GM21825 (cell line): Measurements from ENCODE around the gene DDX17.

ENCODE experiments used
- ATAC-seq: cut with Tn5 transposase; IDR thresholded peaks from one replicate; pipeline ENCODE4 v1.9.1; 2021; ENCODE audit warnings: mild to moderate bottlenecking, moderate library complexity; ENCODE audit not compliant: unreplicated experiment

DDX17 gene

DNA sequence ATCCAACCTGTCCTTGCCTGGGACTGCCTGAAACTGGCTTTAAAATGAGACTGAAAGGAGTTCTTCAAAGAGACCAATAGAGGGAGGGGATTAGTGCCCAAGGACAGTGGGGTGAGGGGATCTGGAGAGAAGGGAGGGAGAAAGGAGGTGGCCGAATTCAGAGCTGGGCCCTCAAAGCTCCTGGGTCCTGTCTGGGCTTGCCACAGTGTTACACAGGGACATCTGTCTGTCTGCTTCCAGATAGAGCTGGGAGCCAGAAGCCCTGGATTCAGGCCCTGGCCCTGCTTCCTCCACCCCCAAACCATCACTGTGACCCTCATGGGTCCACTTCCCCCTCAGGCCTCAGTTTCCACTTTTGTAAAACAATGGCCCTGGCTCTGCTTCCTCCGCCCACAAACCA, 54.7 kb downstream of the DDX17 start:
- no peak for ATAC-seq

DNA sequence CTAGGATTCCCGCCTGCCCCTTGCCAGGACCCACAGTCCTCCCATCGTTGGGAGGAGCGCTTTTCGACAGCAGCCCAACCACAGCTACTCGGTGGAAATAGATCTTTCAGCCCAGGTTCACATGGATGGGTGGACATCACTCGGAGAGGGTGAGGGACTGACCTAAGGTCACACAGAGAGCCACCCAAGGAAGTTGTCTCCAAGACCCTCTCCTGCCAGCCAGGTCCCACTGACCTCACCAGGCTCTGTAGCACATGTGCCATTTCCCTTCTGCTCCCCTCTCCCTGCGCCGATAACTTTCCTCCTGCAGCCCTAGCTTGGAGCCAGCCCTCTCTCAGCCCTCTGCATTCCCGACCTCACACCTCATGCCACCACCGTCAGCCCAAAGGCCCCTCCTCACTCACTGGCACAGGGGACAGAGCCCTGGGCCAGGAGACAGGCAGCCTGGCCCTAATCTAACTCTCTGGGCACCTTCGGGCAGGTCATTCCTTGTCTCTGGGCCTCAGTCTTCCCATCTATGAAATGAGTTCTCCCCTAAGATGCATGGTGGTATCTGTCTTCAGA, 55.8 kb downstream of the DDX17 start:
- no peak for ATAC-seq

- ATAC-seq: no peak
Observed at GRCh38 chr22:38449776-38450175, 56.3 kb downstream of the DDX17 start.

GRCh38 chr22:38448945-38449745, 57.0 kb downstream of the DDX17 start:
- ATAC-seq: no peak

GRCh38 chr22:38446018-38446601, 60.0 kb downstream of the DDX17 start:
- no peak for ATAC-seq

GRCh38 chr22:38444783-38445182, 61.3 kb downstream of the DDX17 start:
- ATAC-seq: no peak

GRCh38 chr22:38443628-38444521, 62.2 kb downstream of the DDX17 start:
- no peak for ATAC-seq

DNA sequence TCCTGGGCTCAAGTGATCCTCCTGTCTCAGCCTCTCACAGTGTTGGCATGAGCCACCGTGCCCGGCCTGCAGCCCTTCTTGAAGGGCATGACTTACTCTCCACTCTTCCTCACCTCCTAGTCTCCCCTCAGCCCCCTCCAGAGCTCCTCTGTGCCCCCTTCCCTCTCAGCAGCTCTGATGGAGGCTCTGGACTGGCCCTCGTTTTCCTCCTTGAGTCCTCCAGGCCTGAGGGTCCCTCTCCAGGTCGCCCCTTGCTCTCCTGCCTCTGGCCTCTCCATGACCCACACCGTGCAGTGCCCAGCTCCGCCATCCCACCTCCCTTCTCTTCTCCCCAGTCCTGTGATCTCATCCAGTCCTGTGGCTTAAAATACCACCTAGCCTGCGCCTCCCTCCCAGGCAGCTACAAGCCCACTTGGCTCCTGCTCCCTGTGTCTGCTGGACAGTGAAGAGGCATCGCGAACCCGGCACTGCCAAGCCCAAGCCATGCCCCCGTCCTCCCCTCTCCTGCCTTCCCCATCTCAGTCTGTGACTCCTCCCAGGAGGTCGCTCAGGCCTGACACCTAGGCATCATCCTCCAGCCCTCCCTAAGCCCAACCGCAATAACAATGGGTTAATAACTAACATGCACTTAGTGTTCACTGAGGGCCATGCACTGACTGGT, 63.0 kb downstream of the DDX17 start:
- no peak for ATAC-seq

DNA sequence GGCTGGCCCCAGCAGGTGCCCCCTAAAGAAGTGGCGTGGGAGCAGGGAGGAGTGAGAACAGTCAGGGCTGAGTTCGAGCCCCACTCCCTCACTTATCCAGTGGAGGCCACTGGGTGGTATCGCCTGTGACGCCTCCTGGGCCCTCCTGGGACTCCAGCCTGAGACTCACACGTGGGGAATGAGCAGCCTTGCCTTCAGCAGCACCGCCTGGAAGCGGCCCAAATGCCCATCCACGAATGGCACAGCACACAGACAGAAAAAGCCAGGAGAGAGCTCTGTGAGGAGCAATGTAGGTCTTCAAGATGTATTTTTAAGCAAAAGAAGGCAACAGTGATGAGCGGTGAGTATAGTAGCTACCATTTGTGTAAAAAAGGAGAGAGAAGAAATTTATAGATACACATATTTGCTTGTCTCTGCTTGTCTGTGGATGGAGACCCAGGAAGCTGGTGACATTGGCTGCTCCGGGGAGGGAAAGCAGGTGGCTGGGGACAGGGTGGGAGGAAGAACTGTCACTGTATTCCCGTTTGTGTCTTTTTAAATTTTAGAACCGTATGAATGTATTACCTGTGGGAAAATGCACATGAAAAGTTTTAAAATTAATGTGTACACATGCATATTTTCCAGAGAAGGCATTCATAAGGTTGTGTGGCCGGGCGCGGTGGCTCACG, 64.4 kb downstream of the DDX17 start:
- ATAC-seq: no peak

DNA sequence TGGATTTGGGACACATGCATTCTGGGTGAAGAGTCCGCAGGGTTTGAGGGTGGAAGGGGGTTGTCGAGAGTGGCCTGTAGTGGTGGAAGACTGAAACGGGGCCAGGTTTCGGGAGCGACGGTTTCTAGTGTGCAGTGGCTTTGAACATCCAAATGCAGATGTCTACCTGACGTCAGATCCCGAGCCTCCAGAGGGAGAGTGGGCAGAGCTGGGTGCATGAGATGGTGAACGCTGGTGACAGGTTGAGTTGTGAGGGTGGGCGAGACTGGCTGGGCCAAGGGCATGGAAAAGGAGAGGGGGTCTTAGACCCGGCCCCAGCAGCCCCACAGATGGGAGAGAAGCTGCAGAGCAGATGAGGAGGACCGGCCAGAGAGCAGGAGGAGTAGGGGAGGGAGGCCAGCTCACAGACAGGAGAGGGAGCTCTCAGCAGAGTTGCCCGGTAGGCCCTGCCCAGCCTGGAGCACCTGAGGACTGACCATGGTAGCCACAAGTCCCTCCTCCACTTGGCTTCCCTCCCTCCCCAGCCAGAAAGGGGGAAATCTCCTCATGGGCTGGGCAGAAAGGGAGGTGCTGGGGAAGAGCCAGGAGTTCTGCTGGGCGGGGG, 65.3 kb downstream of the DDX17 start:
- no peak for ATAC-seq

DNA sequence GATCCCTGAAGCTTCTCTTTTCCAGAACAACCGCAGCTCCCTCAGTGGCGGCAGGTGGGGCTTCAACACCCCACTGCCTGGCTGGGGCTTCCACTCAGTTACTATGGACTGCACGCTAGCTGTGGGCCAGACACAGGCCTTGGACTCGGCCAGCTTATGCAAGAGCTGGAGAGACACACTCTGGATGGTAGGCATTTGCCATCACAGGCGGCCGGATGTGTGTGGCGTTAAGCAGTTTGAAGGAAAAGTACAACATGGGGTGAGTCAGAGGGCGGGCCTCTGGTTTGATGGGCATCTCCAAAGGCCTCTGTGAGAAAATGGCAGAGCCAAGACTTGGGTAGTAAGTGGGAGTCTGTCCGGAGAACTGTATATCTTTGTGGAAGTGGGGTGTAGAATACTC, 68.7 kb downstream of the DDX17 start:
- ATAC-seq: no peak

DNA sequence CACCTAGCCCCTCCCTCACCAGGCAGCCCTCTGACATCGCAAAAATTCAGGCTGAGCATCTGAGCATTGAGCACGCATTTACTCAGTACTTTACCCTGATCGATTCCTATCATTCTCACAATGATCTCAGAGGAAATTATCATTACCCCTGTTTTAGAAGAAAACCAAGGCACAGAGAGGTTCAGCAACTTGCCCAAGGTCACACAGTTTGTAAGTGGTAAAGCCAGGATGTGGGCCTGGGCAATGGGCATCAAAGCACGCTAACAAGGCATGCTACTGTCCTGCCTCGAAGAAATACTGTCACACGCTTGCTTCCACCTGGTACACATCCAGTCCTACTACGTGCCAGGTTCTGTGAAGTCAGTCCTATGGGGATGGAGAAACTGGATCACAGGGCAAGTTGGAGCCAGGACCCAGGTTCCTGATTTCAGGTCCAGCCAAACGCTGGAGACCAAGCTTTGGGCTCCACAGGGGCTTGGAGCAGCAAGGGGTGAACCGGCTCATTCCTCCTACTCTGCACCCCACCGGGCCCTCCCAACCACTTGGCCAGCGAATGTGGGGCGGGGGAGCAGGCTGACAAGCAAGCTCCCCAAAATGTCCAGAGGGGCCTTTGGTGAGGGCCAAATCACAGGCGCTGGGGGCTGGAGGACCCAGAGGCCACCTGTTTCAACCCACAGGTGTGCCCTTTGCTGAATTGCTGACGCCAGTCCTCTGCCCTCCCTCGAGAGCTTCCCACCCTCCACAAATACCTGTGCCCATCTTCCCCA, 69.3 kb downstream of the DDX17 start:
- no peak for ATAC-seq

- ATAC-seq: no peak
Observed at GRCh38 chr22:38435965-38436364, 70.1 kb downstream of the DDX17 start.

DNA sequence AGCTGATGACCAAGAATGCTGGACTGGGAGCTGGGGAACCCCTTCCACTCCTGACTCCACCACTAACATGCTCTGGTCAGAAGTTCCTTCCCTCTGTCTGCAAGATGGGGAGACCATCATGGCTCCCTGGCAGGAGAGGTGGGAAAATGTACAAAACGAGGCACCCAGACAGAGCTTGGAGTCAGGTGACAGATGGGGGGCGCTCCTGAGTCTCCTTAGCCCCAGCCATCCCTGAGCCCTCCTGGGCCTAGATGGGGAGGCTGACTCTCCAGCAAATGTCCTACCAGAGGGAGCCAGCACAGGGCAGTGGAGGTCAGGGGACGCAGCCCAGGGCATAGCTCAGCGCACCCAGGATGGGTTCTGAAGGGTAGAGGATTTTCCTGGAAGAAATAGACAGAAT, 71.1 kb downstream of the DDX17 start:
- no peak for ATAC-seq

- ATAC-seq: no peak
Observed at GRCh38 chr22:38433871-38434270, 72.2 kb downstream of the DDX17 start.
